ENCODE results near the gene KCNMA1. TPM values are rescaled to one million over a fixed set of nuclear protein-coding genes. Genes with fewer than 3 reads are reported as not detected.
A peak's percentile ranks its signal among the peaks of the same experiment; 100 is the strongest.

The KCNMA1 gene
- total RNA-seq, 1 donor = 77.8 TPM

DNA sequence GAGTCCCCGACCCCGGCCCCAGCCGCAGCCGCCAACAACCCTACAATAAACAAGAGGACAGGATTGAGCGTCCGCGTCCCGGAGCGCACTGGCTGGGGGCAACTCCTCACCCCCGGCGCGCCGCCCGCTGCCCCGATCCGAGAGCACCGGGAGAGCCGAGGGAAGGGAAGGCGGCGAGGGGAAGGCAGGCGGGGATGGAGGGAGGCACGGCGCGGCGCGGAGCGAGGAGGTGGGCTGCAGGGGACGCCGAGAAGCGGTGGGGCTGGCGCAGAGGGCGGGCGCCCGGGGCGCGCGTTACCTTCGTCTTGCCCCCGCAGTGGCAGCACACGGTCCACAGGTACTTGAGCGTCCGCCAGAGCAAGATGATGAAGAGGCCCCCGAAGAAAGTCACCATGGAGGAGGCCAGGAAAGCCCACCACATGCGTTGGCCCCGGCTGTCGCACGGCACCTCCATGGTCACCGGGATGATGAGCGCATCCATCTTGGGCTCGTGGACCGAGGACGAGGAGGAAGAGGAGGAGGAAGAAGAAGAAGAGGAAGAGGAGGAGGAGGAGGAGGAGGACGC lies 559 bp downstream of the KCNMA1 start:
- H3K79me2 ChIP-seq (ENCODE audit: insufficient read depth, low read length) = peaks cover 51% of the 10 kb centered on the region
- H3K4me1 ChIP-seq (ENCODE audit: insufficient read depth, low read length) = peaks cover 17% of the 10 kb centered on the region
- TF ChIP-seq, protein P1, sequence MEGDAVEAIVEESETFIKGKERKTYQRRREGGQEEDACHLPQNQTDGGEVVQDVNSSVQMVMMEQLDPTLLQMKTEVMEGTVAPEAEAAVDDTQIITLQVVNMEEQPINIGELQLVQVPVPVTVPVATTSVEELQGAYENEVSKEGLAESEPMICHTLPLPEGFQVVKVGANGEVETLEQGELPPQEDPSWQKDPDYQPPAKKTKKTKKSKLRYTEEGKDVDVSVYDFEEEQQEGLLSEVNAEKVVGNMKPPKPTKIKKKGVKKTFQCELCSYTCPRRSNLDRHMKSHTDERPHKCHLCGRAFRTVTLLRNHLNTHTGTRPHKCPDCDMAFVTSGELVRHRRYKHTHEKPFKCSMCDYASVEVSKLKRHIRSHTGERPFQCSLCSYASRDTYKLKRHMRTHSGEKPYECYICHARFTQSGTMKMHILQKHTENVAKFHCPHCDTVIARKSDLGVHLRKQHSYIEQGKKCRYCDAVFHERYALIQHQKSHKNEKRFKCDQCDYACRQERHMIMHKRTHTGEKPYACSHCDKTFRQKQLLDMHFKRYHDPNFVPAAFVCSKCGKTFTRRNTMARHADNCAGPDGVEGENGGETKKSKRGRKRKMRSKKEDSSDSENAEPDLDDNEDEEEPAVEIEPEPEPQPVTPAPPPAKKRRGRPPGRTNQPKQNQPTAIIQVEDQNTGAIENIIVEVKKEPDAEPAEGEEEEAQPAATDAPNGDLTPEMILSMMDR (IDR thresholded peaks at IDR 0.05; ENCODE audit: extremely low read depth, low read depth, low read length) = no peak
- H3K9me3 ChIP-seq (ENCODE audit: low read depth, low read length) = no peaks in the 10 kb centered on the region
- H3K4me2 ChIP-seq (ENCODE audit: insufficient read depth, low read length) = peak overlapping the region; percentile 95
- H3K4me3 ChIP-seq (ENCODE audit: insufficient read depth, low read length) = peak overlapping the region; percentile 86
- DNase-seq (ENCODE audit: insufficient read length, low spot score, missing footprints) = peak; percentile 92
- no peaks in the 10 kb centered on the region for H3K27me3 ChIP-seq (ENCODE audit: insufficient read depth, low read length)
- peak overlapping the region; percentile 90 for H2AFZ ChIP-seq (ENCODE audit: low read length)
- H4K20me1 ChIP-seq (ENCODE audit: insufficient read depth, low read length) = no peaks in the 10 kb centered on the region
- H3K27ac ChIP-seq (ENCODE audit: low read depth, low read length) = no peak overlapping the region
- no peaks in the 10 kb centered on the region for H3K36me3 ChIP-seq (ENCODE audit: insufficient read depth, low read length)

DNA sequence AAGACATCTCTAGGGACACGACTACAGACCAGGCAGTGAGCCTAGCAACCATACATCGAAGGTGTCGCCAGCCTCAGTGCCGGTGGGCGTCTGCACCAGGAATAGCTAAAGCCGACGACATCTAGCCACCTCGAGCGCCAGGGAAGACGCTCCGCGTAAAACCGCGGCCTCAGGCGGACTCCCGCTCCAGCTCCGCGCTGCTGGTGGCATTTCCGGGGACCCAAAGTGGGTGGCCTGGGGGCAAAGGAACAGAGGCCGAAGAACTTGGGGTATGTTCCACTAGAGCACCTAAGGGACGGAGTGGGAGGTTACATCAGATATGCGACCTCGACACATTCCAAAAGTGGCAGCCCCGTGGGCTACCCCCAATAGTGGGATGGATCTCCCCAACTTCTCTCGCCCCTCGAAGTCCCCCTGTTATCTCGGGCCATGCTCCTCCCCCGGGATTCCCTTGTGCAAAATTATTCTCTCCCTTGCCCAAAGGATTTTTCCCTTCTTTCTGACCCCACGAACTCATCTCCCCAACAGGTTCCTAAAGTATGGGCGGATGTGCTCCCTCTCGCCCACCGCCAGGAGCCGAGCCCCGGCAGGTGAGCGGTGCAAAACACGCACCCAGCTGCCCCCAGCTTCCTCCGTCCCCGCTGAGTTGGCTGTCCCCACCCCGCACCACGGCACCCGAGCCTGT lies 1.2 kb downstream of the KCNMA1 start:
- H3K27ac ChIP-seq (ENCODE audit: low read depth, low read length) = no peak overlapping the region
- DNase-seq (ENCODE audit: insufficient read length, low spot score, missing footprints) = peak; percentile 91

DNA sequence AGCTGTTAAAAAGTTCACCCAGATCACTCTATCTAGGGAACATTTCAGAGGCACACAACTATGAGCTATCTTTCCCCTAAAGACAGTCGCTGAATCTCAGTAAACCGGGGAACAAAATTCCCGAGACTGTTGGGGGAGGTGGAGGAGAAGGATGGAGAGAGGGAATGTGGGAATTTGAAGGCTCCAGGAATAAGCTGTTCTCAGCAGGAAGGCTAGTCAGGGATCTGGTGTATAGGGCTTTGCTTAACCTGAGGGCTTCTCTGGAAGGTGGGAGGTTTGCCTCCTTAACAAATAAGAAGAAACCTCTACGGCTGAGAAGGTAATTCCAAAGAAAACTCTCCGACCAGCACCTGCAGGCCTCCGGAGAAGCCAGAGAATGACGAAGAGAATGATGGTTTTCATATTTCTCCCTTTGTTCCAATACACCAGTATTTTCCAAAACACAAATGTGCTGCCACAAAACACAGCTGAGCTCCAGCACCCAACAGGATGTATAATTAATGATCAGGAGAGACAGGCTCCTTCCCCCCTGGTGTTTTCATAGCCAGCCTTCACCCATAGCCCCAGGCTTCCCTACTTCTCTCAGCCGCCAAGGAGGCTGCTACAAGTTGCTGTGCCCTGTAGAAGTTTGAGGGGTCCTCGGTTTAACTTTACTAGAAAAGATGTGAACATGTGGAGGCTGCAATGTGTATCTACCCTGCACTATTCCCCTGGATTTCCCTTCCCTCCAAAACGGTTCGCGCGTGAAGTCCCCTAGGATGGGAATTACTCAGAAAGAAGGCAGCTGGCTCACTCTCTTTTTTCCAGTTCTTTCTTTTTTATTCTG lies 2.0 kb downstream of the KCNMA1 start:
- Histone ChIP-seq H2AFZ (ENCODE audit: low read length) (peak overlapping the region; percentile 74), H4K20me1 (ENCODE audit: insufficient read depth, low read length) (no peaks in the 10 kb centered on the region), H3K4me1 (ENCODE audit: insufficient read depth, low read length) (peaks cover 15% of the 10 kb centered on the region), H3K79me2 (ENCODE audit: insufficient read depth, low read length) (peaks cover 63% of the 10 kb centered on the region), H3K4me3 (ENCODE audit: insufficient read depth, low read length) (peak overlapping the region; percentile 86), H3K36me3 (ENCODE audit: insufficient read depth, low read length) (no peaks in the 10 kb centered on the region), H3K27ac (ENCODE audit: low read depth, low read length) (no peak overlapping the region), H3K27me3 (ENCODE audit: insufficient read depth, low read length) (no peaks in the 10 kb centered on the region), H3K4me2 (ENCODE audit: insufficient read depth, low read length) (peak overlapping the region; percentile 95), H3K9me3 (ENCODE audit: low read depth, low read length) (no peaks in the 10 kb centered on the region)
- peak; percentile 89 for DNase-seq (ENCODE audit: insufficient read length, low spot score, missing footprints)
- TF ChIP-seq, protein P1 (IDR thresholded peaks at IDR 0.05; ENCODE audit: extremely low read depth, low read depth, low read length) = no peak

More for the DNA sequence above, 1.2 kb downstream of the KCNMA1 start:
- Histone ChIP-seq H3K4me1 (ENCODE audit: insufficient read depth, low read length) (peaks cover 12% of the 10 kb centered on the region), H3K36me3 (ENCODE audit: insufficient read depth, low read length) (no peaks in the 10 kb centered on the region), H3K9me3 (ENCODE audit: low read depth, low read length) (no peaks in the 10 kb centered on the region), H3K79me2 (ENCODE audit: insufficient read depth, low read length) (peaks cover 57% of the 10 kb centered on the region), H3K4me3 (ENCODE audit: insufficient read depth, low read length) (peak overlapping the region; percentile 86), H3K27me3 (ENCODE audit: insufficient read depth, low read length) (no peaks in the 10 kb centered on the region), H3K4me2 (ENCODE audit: insufficient read depth, low read length) (peak overlapping the region; percentile 95), H2AFZ (ENCODE audit: low read length) (peak overlapping the region; percentile 74), H4K20me1 (ENCODE audit: insufficient read depth, low read length) (no peaks in the 10 kb centered on the region)
- TF ChIP-seq, protein P1 (IDR thresholded peaks at IDR 0.05; ENCODE audit: extremely low read depth, low read depth, low read length) = no peak

DNA sequence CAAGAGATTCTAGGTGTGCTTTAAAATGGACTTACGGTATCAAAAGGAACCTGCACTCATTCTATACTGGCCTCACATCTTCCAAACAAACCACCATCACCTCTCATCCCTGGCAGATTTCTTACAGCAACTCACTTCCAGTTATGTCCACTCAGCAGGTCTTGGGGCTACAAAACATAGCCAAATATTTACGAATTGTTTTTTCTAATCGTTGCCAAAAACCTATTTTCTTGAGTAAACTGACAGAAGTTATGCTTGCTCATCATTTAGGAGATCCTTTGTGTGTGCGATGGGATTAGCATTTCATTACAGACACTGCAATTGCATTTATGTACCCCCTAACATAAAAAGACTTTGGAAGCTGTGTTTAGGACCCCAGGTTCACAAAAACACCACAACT lies 2.7 kb downstream of the KCNMA1 start:
- Histone ChIP-seq H3K4me2 (ENCODE audit: insufficient read depth, low read length) (peak overlapping the region; percentile 20), H3K4me1 (ENCODE audit: insufficient read depth, low read length) (peaks cover 21% of the 10 kb centered on the region), H3K27ac (ENCODE audit: low read depth, low read length) (no peak overlapping the region), H3K79me2 (ENCODE audit: insufficient read depth, low read length) (peaks cover 70% of the 10 kb centered on the region), H3K27me3 (ENCODE audit: insufficient read depth, low read length) (no peaks in the 10 kb centered on the region), H4K20me1 (ENCODE audit: insufficient read depth, low read length) (no peaks in the 10 kb centered on the region), H3K9me3 (ENCODE audit: low read depth, low read length) (no peaks in the 10 kb centered on the region), H2AFZ (ENCODE audit: low read length) (no peak overlapping the region), H3K4me3 (ENCODE audit: insufficient read depth, low read length) (no peak overlapping the region), H3K36me3 (ENCODE audit: insufficient read depth, low read length) (no peaks in the 10 kb centered on the region)
- no peak for DNase-seq (ENCODE audit: insufficient read length, low spot score, missing footprints)
- TF ChIP-seq, protein P1 (IDR thresholded peaks at IDR 0.05; ENCODE audit: extremely low read depth, low read depth, low read length) = no peak

All from osteoblast (primary cell).